GM12878 (cell line): ENCODE data around the gene EPB41L2. TPM values are rescaled to one million over a fixed set of nuclear protein-coding genes. Genes with fewer than 3 reads are reported as not detected.

ENCODE experiments used
- ATAC-seq: fragments of 200-7000 bp; cut with Tn5 transposase; 3 replicates; pipeline ENCODE4 v1.9.1; 2020; ENCODE audit warnings: mild to moderate bottlenecking, moderate library complexity
- BruUV-seq: library from RNA; stranded (reverse); fragments of 400-500 nt; replicated peaks from 2 replicates; lab custom pipeline; 2021; lab: Mats Ljungman, UMichigan
- CTCF ChIA-PET: fragments of 300-600 bp; sonication (Branson Sonifier 250); formaldehyde crosslinking; extraction: SDS; loops from one replicate; lab custom pipeline; 2021; ENCODE audit warnings: inconsistent platforms; lab: Yijun Ruan, JAX
- POLR2A ChIA-PET: fragments of 350-600 bp; formaldehyde crosslinking; extraction: SDS; loops from one replicate; lab custom pipeline; 2021; ENCODE audit warnings: inconsistent platforms; lab: Charles Lee
- RAD21 ChIA-PET: fragments of 300-600 bp; sonication (Branson Sonifier 250); formaldehyde crosslinking; loops from one replicate; lab custom pipeline; 2023; ENCODE audit warnings: antibody characterized with exemption; ENCODE audit not compliant: unreplicated experiment; lab: Charles Lee
- SMC1A ChIA-PET: fragments of 300-600 bp; sonication (Branson Sonifier 250); formaldehyde crosslinking; loops from one replicate; lab custom pipeline; 2023; ENCODE audit not compliant: unreplicated experiment, uncharacterized antibody; lab: Charles Lee
- DNase-seq: peaks from one replicate; pipeline ENCODE4 v3.0.0-alpha.2; 2011; ENCODE audit warnings: low read depth, low spot score
- FAIRE-seq: peaks from 3 replicates; lab custom pipeline; 2011; peaks lifted over from hg19 to GRCh38; lab: Jason Lieb, UNC
- H2AFZ ChIP-seq: 2 replicates; pipeline ENCODE4 v1.6.0; 2011; ENCODE audit warnings: low read depth, low read length, control low read depth; ENCODE audit not compliant: control insufficient read depth
- H3K27ac ChIP-seq: 2 replicates; pipeline ENCODE4 v1.5.1; 2011; ENCODE audit warnings: control low read depth; ENCODE audit not compliant: control insufficient read depth, insufficient read depth
- H3K27me3 ChIP-seq, 2 experiments: replicated peaks in 1 of 2; 2 replicates each; pipeline versions ENCODE4 v1.6.0 to v1.6.1; 2011; ENCODE audit warnings: low read length in 1 of 2; ENCODE audit not compliant: control insufficient read depth in 2 of 2, insufficient read depth in 2 of 2
- H3K36me3 ChIP-seq, 2 experiments: 2 replicates each; pipeline ENCODE4 v1.5.1; 2011; ENCODE audit warnings: low read length in 1 of 2; ENCODE audit not compliant: control insufficient read depth in 2 of 2, insufficient read depth in 2 of 2
- H3K4me1 ChIP-seq: 2 replicates; pipeline ENCODE4 v1.6.1; 2011; ENCODE audit warnings: mild to moderate bottlenecking, low read length, moderate library complexity, mixed read lengths; ENCODE audit not compliant: control insufficient read depth, insufficient read depth
- H3K4me2 ChIP-seq: 2 replicates; pipeline ENCODE4 v1.6.0; 2011; ENCODE audit warnings: control low read depth; ENCODE audit not compliant: control insufficient read depth, insufficient read depth
- H3K4me3 ChIP-seq: fragments of 200-600 bp; sonication (generic); 2 replicates; pipeline ENCODE4 v1.5.1; 2016
- H3K79me2 ChIP-seq: 2 replicates; pipeline ENCODE4 v1.6.0; 2011; ENCODE audit warnings: low read length; ENCODE audit not compliant: control insufficient read depth, insufficient read depth
- H3K9ac ChIP-seq: 2 replicates; pipeline ENCODE4 v1.8.0; 2011; ENCODE audit warnings: low read length, control low read depth, mixed read lengths; ENCODE audit not compliant: control insufficient read depth, insufficient read depth
- H3K9me3 ChIP-seq: replicated peaks from 3 replicates; pipeline ENCODE4 v1.5.1; 2011; ENCODE audit warnings: mild to moderate bottlenecking, low read length; ENCODE audit not compliant: control insufficient read depth, insufficient read depth
- H4K20me1 ChIP-seq: 2 replicates; pipeline ENCODE4 v1.6.0; 2011; ENCODE audit not compliant: control insufficient read depth, insufficient read depth
- BACH1 ChIP-seq: fragments of 450-650 bp; IDR thresholded peaks from 2 replicates; pipeline ENCODE4 v1.6.1; 2017; ENCODE audit warnings: mild to moderate bottlenecking, borderline replicate concordance
- HDGF ChIP-seq: fragments of 450-650 bp; IDR thresholded peaks from 2 replicates; pipeline ENCODE4 v1.6.1; 2016; ENCODE audit warnings: antibody characterized with exemption
- JUNB ChIP-seq: IDR thresholded peaks from 2 replicates; pipeline ENCODE4 v1.6.1; 2016; ENCODE audit warnings: antibody characterized with exemption, mild to moderate bottlenecking
- NFXL1 ChIP-seq: fragments of 450-650 bp; IDR thresholded peaks from 2 replicates; pipeline ENCODE4 v1.6.1; 2017; ENCODE audit warnings: antibody characterized with exemption, mild to moderate bottlenecking, borderline replicate concordance
- POLR2AphosphoS2 ChIP-seq: IDR thresholded peaks from 2 replicates; pipeline ENCODE4 v1.6.1; 2011; ENCODE audit warnings: low read depth, mild to moderate bottlenecking, low read length, improper control_type of control experiment, moderate library complexity
- SPI1 ChIP-seq: IDR thresholded peaks from 2 replicates; pipeline ENCODE4 v1.6.1; 2011; ENCODE audit warnings: low read depth, mild to moderate bottlenecking, low read length, moderate library complexity, borderline replicate concordance; ENCODE audit not compliant: insufficient read depth
- SRF ChIP-seq, 2 experiments: IDR thresholded peaks; 2 replicates each; pipeline ENCODE4 v1.6.1; 2011; ENCODE audit warnings: low read depth in 2 of 2, low read length in 2 of 2, mild to moderate bottlenecking in 1 of 2, moderate library complexity in 1 of 2
- STAT1 ChIP-seq: fragments of 450-650 bp; conservative IDR thresholded peaks from 2 replicates; pipeline ENCODE4 v1.6.1; 2014; ENCODE audit warnings: antibody characterized with exemption, mild to moderate bottlenecking
- ZNF217 ChIP-seq: fragments of 450-650 bp; IDR thresholded peaks from 2 replicates; pipeline ENCODE4 v1.6.1; 2017; ENCODE audit warnings: antibody characterized with exemption, mild to moderate bottlenecking
- WGBS: methylation state at CpG from one replicate; pipeline ENCODE4 v1.1.6; 2016; ENCODE audit warnings: low lambda C conversion rate; ENCODE audit not compliant: insufficient replicate concordance, insufficient coverage; ENCODE audit errors: missing lambda C conversion rate; 5-methylcytosine and 5-hydroxymethylcytosine counted together
- in situ Hi-C: fragments of 300-500 bp; cut with MboI; formaldehyde crosslinking; loops from 9 replicates; pipeline ENCODE4 v1.14.3; 2018; ENCODE audit warnings: mixed read lengths
- intact Hi-C: fragments of 100-400 bp; cut with micrococcal nuclease; formaldehyde crosslinking; loops from one replicate; pipeline ENCODE4 v1.14.2; 2022; ENCODE audit not compliant: unreplicated experiment
- polyA plus RNA-seq, 11 experiments: library from polyadenylated mRNA; depleted of rRNA in 4 of 11; unstranded in 6 of 11; stranded (reverse) in 5 of 11; fragments of >200 nt; fragmentation: Nextera tagmentation in 4 of 11; fragmentation: Illumina TruSeq in 1 of 11; extraction: Ambion mirVana in 4 of 11; extraction: Trizol in 1 of 11; gene quantifications; 1 replicate in 1 of 11; 2 replicates in 10 of 11; pipeline versions ENCODE4 v1.2.1 to v1.2.3, GENCODE V29; 2011 to 2016; ENCODE audit warnings: inconsistent platforms in 2 of 11, missing spikeins in 2 of 11, low read depth in 1 of 11
- total RNA-seq, 4 experiments: library from RNA; depleted of rRNA in 3 of 4; stranded (reverse); fragments of >200 nt in 3 of 4; fragmentation: Illumina TruSeq in 1 of 4; extraction: Trizol in 1 of 4; gene quantifications; 2 replicates each; pipeline versions ENCODE4 v1.2.1 to v1.2.3, GENCODE V29; 2013 to 2021
- TF ChIP-seq, protein P1 (sequence below): fragments of 450-650 bp; IDR thresholded peaks from 2 replicates; pipeline ENCODE4 v1.6.1; 2014; ENCODE audit warnings: mild to moderate bottlenecking
- TF ChIP-seq, protein P2 (sequence below): fragments of 450-650 bp; IDR thresholded peaks from 2 replicates; pipeline ENCODE4 v1.6.1; 2018; ENCODE audit warnings: borderline replicate concordance, mild to moderate bottlenecking; ENCODE audit not compliant: partially characterized antibody

Gene EPB41L2
- total and polyA plus RNA-seq, 10 of the 15 experiments (the other 5 are each of a cell fraction or from before 2014, with no cell fraction given), result 7.4 to 41.6 (median 19.0) TPM

DNA sequence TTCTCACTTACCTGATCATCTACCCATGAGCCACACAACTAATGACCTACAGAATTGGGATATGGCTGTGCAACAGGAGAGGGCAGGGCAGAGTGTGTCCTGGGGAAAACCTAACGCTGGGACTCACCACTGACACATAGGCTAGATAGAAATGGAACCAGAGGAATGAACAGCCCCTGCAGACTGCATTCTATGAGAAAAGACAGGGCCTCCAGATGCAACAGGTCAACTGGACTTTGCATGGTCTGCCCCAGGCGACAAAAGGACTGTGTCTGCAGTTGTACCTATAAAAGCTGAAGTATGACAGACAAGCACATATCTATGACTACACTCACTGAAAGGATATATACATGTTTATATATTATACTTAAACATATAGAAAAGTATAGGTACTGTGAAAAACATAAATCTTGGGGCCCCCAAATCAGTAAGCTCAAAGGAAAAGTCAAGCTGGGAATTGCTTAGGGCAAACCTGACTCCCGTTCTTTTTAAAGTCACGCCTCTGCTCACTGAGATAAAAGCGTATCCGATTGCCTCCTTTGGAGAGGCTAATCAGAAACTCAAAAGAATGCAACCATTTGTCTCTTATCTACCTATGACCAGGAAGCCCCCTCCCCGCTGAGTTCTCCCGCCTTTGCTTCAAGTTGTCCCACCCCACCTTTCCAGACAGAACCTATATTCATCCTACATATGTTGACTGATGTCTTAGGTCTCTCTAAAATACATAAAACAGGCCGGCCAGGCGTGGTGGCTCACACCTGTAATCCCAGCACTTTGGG lies 68.5 kb downstream of the EPB41L2 start (continued):
- TF ChIP-seq, protein P1, sequence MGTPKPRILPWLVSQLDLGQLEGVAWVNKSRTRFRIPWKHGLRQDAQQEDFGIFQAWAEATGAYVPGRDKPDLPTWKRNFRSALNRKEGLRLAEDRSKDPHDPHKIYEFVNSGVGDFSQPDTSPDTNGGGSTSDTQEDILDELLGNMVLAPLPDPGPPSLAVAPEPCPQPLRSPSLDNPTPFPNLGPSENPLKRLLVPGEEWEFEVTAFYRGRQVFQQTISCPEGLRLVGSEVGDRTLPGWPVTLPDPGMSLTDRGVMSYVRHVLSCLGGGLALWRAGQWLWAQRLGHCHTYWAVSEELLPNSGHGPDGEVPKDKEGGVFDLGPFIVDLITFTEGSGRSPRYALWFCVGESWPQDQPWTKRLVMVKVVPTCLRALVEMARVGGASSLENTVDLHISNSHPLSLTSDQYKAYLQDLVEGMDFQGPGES, result no peak
- TF ChIP-seq ZNF217 (no peak), JUNB (no peak), POLR2AphosphoS2 (no peak), BACH1 (no peak), HDGF (no peak)
- TF ChIP-seq, protein P2, sequence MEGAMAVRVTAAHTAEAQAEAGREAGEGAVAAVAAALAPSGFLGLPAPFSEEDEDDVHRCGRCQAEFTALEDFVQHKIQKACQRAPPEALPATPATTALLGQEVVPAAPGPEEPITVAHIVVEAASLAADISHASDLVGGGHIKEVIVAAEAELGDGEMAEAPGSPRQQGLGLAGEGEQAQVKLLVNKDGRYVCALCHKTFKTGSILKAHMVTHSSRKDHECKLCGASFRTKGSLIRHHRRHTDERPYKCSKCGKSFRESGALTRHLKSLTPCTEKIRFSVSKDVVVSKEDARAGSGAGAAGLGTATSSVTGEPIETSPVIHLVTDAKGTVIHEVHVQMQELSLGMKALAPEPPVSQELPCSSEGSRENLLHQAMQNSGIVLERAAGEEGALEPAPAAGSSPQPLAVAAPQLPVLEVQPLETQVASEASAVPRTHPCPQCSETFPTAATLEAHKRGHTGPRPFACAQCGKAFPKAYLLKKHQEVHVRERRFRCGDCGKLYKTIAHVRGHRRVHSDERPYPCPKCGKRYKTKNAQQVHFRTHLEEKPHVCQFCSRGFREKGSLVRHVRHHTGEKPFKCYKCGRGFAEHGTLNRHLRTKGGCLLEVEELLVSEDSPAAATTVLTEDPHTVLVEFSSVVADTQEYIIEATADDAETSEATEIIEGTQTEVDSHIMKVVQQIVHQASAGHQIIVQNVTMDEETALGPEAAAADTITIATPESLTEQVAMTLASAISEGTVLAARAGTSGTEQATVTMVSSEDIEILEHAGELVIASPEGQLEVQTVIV, result no peak

DNA sequence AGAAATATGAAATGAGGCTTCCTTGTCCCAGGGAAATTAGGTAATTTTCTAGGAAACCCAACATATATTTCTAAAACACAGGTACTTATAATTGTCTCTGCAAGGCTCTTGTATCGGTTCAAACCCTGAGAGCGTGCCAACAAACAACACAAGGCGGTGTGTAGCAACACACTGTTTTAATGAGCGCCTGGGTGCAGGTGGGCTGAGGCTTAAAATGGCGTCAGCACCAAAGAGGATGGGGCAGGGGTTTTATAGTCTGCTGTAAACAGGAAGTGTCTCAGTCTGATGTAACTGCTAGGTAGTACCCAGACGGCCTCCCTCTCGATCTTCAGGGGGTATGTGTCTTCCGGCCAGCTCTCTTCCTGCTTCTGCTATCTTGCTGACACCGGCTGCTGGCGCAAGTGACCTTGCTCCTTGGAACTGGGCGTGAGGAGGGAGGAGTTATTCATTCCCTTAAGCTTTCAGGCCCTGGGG lies 69.7 kb downstream of the EPB41L2 start:
- in situ Hi-C loops (no loop called here), intact Hi-C loops (no loop called here)
- no TSS peak for BruUV-seq
- Histone ChIP-seq H3K9me3 (peaks cover 2% of the 10 kb centered on the region; the same call in 2 of the 3 replicates), H3K9ac (no peak overlapping the region), H3K36me3 (no peaks in the 10 kb centered on the region; a peak in 2 of 4 replicates), H4K20me1 (no peaks in the 10 kb centered on the region), H3K4me2 (no peak overlapping the region), H2AFZ (no peak overlapping the region), H3K27me3 (no peaks in the 10 kb centered on the region), H3K27ac (no peak overlapping the region), H3K4me1 (no peaks in the 10 kb centered on the region), H3K79me2 (peaks cover 2% of the 10 kb centered on the region), H3K4me3 (no peak overlapping the region)
- SMC1A ChIA-PET, result interaction anchor here (1.4 kb wide), 1 partner anchor 12 kb away, joined by 4 read pairs; no protein-coding TSS in a partner anchor
- POLR2A ChIA-PET, result no interaction called here
- 93% methylated on average over 11 of the region's 11 CpGs for WGBS
- no peak for FAIRE-seq
- CTCF ChIA-PET, result no interaction called here
- DNase-seq, result no peak
- TF ChIP-seq STAT1 (no peak), SRF (IDR thresholded peaks at IDR 0.05; ENCODE audit: low read depth in 2 of 2, low read length in 2 of 2) (no peak), SPI1 (no peak), NFXL1 (no peak)
- RAD21 ChIA-PET, result no interaction called here
- ATAC-seq, result no peak
